GM12875 (cell line): Measurements from ENCODE around the gene ALPG.

Experiments
- H3K4me3 ChIP-seq: one replicate; pipeline ENCODE4 v1.5.1; 2011; ENCODE audit warnings: low read depth, low read length, control low read depth
- TF ChIP-seq, protein P1 (sequence below): IDR thresholded peaks from 2 replicates; pipeline ENCODE4 v1.5.1; 2011; ENCODE audit warnings: low read depth, mild to moderate bottlenecking, control low read depth, inconsistent platforms, low read length, moderate library complexity, borderline replicate concordance; ENCODE audit not compliant: insufficient read depth

ALPG gene

DNA sequence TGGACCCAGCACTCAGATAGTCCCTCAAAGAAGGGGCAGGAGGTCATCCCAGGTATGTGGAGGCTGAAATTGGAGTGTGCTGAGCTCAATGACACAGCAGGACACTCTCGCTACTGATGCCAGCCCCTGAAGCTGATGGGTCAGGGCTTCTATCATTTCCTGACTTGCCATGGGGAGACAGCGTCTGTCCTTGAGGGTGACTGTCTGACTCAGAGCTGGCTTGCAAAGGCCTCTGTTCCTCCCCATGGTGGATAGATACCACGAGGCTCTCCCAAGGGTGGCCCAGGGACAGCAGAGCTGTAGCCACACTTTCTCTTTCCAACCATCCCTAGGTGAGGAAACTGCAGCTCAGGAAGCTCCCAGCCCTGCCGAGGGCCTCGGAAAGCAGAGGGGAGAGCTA is 10.8 kb downstream of the ALPG start:
- no peak overlapping the region for H3K4me3 ChIP-seq
- TF ChIP-seq, protein P1, sequence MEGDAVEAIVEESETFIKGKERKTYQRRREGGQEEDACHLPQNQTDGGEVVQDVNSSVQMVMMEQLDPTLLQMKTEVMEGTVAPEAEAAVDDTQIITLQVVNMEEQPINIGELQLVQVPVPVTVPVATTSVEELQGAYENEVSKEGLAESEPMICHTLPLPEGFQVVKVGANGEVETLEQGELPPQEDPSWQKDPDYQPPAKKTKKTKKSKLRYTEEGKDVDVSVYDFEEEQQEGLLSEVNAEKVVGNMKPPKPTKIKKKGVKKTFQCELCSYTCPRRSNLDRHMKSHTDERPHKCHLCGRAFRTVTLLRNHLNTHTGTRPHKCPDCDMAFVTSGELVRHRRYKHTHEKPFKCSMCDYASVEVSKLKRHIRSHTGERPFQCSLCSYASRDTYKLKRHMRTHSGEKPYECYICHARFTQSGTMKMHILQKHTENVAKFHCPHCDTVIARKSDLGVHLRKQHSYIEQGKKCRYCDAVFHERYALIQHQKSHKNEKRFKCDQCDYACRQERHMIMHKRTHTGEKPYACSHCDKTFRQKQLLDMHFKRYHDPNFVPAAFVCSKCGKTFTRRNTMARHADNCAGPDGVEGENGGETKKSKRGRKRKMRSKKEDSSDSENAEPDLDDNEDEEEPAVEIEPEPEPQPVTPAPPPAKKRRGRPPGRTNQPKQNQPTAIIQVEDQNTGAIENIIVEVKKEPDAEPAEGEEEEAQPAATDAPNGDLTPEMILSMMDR: no peak

DNA sequence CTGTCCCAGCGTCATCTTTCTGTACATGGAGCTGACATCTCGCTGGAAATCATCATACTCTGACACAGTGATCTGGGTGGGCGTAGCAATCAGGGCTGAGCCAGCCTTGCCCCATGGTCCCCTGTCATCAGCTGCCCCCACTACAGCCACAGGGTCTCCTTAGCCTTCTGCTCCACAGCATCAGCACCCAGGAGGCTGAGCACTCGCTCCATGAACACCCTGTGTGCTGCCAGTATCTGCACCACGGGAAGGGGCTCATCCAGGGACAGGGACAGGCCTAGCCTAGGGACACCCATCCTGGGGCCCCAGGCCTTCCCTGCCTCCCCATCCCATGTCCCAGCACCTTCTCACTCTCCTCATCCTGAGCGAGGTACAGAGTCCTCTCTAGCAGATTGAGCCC is 11.4 kb downstream of the ALPG start:
- TF ChIP-seq, protein P1: no peak
- no peak overlapping the region for H3K4me3 ChIP-seq

DNA sequence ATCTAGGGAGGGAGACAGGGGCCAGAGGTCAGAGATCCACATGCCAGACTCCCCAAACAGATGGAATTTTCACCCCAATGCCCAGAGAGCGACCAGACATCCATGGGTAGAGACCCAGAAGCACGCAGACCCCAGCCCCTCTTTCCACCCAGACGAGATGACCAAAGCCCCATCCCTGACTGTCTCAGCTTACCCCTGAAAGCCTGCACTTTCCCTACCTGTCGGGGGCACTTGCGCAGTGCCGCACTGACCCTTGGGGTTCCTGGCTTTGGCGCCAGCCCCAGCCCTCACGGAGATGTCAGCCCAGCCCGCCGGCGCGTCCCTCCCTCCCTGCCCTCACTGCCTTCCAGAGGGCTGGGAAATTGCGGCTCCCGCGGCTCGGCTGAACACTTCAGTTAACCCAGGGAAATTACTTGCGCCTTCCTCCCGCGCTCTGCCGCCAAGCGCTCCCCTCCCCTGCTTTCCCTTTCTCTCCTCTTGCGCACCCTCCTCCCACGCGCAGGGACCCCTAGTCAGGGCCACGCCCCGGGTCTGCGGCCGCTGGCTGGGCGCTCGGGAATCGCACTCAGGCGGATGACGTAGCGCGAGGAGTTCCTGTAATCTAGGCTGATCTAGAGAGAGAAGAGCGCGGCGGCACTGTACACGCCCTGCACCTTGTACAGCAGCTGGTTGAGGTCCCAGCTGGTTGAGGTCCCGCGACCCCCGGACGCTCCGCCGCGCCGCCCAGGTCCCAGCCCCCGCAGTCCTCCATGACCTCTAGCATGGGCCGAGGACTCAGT is 12.0 kb downstream of the ALPG start:
- TF ChIP-seq, protein P1: no peak
- no peak overlapping the region for H3K4me3 ChIP-seq

DNA sequence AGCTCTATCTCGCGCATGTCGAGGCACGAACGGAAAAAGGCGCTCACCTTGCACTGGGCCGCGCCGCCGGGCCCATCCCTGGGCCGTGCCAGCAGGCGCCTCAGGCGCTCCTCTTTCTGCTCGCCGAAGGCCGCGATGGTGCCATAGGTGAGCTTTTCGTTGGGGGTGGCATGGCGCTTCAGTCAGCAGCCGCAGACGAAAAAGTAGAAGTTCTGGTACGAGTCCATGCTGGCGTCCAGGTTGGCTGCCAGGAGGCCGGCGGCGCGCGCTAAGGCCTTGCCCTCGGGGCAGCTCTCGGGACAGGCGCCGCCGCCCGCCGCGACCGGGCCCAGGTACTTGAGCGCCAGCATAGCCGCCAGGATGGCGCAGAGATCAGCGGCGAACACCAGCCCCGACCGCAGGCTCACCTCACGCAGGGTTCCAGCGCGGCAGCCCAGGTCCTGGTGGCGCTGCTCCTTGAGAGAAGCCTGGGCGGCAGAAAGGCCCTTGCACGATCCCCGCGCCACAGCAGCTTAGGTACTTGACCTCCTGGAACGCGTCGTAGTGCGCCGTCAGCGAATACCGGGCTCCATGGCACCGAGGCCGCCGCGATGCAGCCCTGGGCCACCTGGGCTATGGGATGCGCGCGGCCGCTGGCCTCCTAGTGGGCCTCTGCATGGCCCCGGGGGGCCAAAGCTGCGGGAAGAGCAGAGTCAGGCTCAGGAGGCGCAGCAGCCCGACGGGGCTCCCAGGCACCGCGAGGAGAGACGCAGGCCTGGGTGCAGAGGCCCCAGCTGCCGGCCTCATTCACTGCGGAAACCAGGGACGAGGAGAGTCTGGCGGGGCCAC is 12.8 kb downstream of the ALPG start:
- no peak overlapping the region for H3K4me3 ChIP-seq
- TF ChIP-seq, protein P1: no peak

DNA sequence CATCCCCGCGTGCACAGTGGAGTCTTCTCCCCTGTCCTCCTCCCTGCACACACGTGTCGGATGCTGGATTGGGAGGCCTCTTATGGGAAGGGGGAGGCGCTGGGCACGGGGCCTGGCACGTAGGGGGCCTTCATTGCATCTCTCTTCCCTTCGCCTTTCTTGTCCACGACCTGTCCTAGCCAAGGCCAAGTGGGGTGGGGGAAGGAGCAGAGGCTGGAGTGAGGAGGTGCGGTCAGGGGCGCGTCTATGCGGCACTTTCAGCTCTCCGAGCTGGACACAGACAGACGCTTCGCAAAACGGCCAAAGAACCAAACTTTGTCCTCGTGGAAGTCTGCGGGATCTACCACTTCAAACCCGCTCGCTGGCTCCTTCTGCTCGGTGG is 13.4 kb downstream of the ALPG start:
- no peak overlapping the region for H3K4me3 ChIP-seq
- TF ChIP-seq, protein P1: no peak

DNA sequence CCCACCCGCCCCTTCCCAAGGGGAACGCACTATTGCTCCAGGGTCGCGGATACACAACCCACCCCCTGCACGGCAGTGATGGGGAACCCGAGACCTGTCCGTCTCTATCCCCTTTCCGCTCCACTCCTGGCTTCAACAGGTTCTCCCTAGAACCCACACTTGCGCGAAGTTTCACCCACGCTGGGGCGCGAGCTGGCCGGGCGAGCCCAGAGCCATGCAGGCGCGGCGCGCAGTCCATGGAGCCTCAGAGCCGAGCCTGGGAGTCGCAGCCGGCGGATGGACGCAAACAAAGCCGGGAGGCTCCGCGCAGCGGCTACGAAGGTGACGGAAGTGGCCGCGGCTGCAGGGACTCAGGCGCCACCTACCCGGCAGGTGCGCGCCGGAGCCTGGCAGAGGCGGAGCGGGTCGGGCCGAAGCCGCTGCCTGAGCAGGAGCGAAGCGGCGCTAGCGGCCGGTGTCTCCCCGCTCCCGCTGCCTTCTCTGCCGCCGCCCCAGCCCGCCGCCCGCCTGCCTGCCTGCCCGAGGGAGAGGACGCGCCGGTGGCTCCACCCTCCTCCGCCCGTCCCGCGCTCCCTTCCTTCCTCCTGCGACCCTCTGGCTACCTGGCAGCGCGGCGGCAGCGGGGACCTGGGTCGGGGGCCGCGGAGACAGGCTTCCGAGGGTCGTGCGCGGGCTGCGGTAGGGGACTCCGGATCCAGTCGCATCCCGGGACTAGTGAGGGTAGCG is 14.0 kb downstream of the ALPG start:
- H3K4me3 ChIP-seq: no peak overlapping the region
- TF ChIP-seq, protein P1: no peak
